Erythroblast (primary cell): ENCODE measurements around the gene KCNAB2.

ENCODE experiments used
- GATA1 ChIP-seq: IDR thresholded peaks from 2 replicates; pipeline ENCODE4 v1.6.1; 2011; ENCODE audit warnings: low read depth, mild to moderate bottlenecking, control low read depth, low read length, moderate library complexity
- POLR2A ChIP-seq: IDR thresholded peaks from 2 replicates; pipeline ENCODE4 v1.6.1; 2011; ENCODE audit warnings: mild to moderate bottlenecking, low read length

GRCh38 chr1:5996641-5997270, 48.9 kb upstream of the KCNAB2 start:
- TF ChIP-seq POLR2A (no peak), GATA1 (no peak)
